CD4-positive, alpha-beta T cell (primary cell): ENCODE measurements around the gene PHTF1. TPM values are rescaled to one million over a fixed set of nuclear protein-coding genes. Genes with fewer than 3 reads are reported as not detected.

Source experiments
- ATAC-seq: fragments of 200-7000 bp; cut with Tn5 transposase; one replicate; pipeline ENCODE4 v1.10.0; 2022; ENCODE audit warnings: mild to moderate bottlenecking; ENCODE audit not compliant: poor library complexity
- CTCF ChIA-PET: fragments of 350-600 bp; sonication (Branson Sonifier 250); formaldehyde crosslinking; loops from one replicate; lab custom pipeline; 2021; ENCODE audit warnings: antibody characterized with exemption, inconsistent platforms; lab: Charles Lee
- POLR2A ChIA-PET: fragments of 350-600 bp; sonication (Branson Sonifier 250); formaldehyde crosslinking; loops from one replicate; lab custom pipeline; 2021; ENCODE audit warnings: antibody characterized with exemption, inconsistent platforms; lab: Charles Lee
- DNase-seq, 14 experiments: peaks; one replicate each; pipeline ENCODE4 v3.0.0-alpha.2; 2013 to 2020; ENCODE audit warnings: mixed read lengths in 2 of 14
- H3K27ac ChIP-seq, 2 donors: one replicate each; pipeline versions ENCODE4 v1.5.1 to v1.7.0; 2013; ENCODE audit warnings: low read length in 2 of 2, low read depth in 1 of 2, mild to moderate bottlenecking in 1 of 2
- H3K27me3 ChIP-seq, 2 experiments: 1 replicate in 1 of 2; 2 replicates in 1 of 2; pipeline versions ENCODE4 v1.6.1 to v1.7.0; 2013; ENCODE audit warnings: low read length in 2 of 2, control low read depth in 1 of 2, mild to moderate bottlenecking in 1 of 2, moderate library complexity in 1 of 2; ENCODE audit not compliant: insufficient read depth in 2 of 2, control insufficient read depth in 1 of 2
- H3K36me3 ChIP-seq: one replicate; pipeline ENCODE4 v1.6.1; 2013; ENCODE audit warnings: low read length, control low read depth; ENCODE audit not compliant: insufficient read depth
- H3K4me1 ChIP-seq: one replicate; pipeline ENCODE4 v1.6.1; 2013; ENCODE audit warnings: low read length, control low read depth; ENCODE audit not compliant: insufficient read depth
- H3K4me3 ChIP-seq: one replicate; pipeline ENCODE4 v1.5.1; 2013; ENCODE audit warnings: mild to moderate bottlenecking, low read length, moderate library complexity
- H3K9me3 ChIP-seq, 2 experiments: 1 replicate in 1 of 2; 2 replicates in 1 of 2; pipeline versions ENCODE4 v1.6.1 to v1.7.0; 2013; ENCODE audit warnings: low read length in 2 of 2, mild to moderate bottlenecking in 2 of 2, control low read depth in 1 of 2, moderate library complexity in 1 of 2; ENCODE audit not compliant: control insufficient read depth in 1 of 2, insufficient read depth in 1 of 2
- H3K27ac Mint-ChIP-seq: one replicate; pipeline ENCODE4 v1.8.0; 2020; ENCODE audit warnings: mixed read lengths
- H3K27me3 Mint-ChIP-seq: one replicate; pipeline ENCODE4 v1.8.0; 2021; ENCODE audit warnings: mixed read lengths
- H3K36me3 Mint-ChIP-seq: one replicate; pipeline ENCODE4 v1.8.0; 2021; ENCODE audit warnings: low read depth, mixed read lengths
- H3K4me1 Mint-ChIP-seq: one replicate; pipeline ENCODE4 v1.8.0; 2021; ENCODE audit warnings: low read depth, mixed read lengths
- H3K4me3 Mint-ChIP-seq: one replicate; pipeline ENCODE4 v1.8.0; 2020; ENCODE audit warnings: mild to moderate bottlenecking, mixed read lengths
- H3K9me3 Mint-ChIP-seq: one replicate; pipeline ENCODE4 v1.8.0; 2020; ENCODE audit warnings: mixed read lengths
- intact Hi-C, 2 experiments: fragments of 100-400 bp; cut with DNase I in 1 of 2; cut with micrococcal nuclease in 1 of 2; formaldehyde crosslinking; loops; one replicate each; pipeline versions ENCODE4 v1.15.1 to v1.9.0; 2023 to 2025; cut with DNase I, micrococcal nuclease
- total RNA-seq, 174 experiments: library from RNA in 2 of 174; stranded (reverse) in 2 of 174; gene quantifications; one replicate each; pipeline ENCODE4 v1.2.3 and lab custom pipeline; 2021 to 2026
- TF ChIP-seq, protein P1 (sequence below): fragments of 200-600 bp; IDR thresholded peaks from one replicate; pipeline ENCODE4 v1.8.0; 2022; ENCODE audit warnings: antibody characterized with exemption, mild to moderate bottlenecking

Gene PHTF1
- total RNA-seq, 2 experiments from 2014 or later, result 3.1 to 4.0 TPM

DNA sequence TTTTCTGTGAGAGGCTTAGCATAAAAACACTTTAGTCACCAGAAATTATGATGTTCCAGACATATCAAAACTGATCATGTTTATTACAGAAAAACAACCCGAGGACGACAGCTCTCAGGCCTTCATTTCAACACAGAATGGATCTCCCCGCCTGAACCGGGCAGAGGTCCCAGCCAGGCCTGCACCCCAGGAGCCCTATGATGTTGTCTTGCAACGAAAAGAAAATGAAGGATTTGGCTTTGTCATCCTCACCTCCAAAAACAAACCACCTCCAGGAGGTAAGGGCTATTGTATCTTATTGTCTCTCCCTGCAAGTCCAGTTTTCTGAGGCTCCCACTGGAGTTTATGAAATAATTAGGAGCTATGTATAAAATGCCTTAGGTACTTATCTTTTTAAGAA, 105.5 kb downstream of the PHTF1 start:
- H3K4me3 ChIP-seq, result no peak overlapping the region
- peaks cover 10% of the 10 kb centered on the region for H3K36me3 Mint-ChIP-seq
- H3K4me1 Mint-ChIP-seq, result no peaks in the 10 kb centered on the region
- H3K9me3 Mint-ChIP-seq, result no peaks in the 10 kb centered on the region
- H3K4me1 ChIP-seq, result no peaks in the 10 kb centered on the region
- POLR2A ChIA-PET, result no interaction called here
- CTCF ChIA-PET, result no interaction called here
- TF ChIP-seq, protein P1, sequence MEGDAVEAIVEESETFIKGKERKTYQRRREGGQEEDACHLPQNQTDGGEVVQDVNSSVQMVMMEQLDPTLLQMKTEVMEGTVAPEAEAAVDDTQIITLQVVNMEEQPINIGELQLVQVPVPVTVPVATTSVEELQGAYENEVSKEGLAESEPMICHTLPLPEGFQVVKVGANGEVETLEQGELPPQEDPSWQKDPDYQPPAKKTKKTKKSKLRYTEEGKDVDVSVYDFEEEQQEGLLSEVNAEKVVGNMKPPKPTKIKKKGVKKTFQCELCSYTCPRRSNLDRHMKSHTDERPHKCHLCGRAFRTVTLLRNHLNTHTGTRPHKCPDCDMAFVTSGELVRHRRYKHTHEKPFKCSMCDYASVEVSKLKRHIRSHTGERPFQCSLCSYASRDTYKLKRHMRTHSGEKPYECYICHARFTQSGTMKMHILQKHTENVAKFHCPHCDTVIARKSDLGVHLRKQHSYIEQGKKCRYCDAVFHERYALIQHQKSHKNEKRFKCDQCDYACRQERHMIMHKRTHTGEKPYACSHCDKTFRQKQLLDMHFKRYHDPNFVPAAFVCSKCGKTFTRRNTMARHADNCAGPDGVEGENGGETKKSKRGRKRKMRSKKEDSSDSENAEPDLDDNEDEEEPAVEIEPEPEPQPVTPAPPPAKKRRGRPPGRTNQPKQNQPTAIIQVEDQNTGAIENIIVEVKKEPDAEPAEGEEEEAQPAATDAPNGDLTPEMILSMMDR, result no peak
- H3K27me3 Mint-ChIP-seq, result no peaks in the 10 kb centered on the region
- no peaks in the 10 kb centered on the region for H3K27me3 ChIP-seq
- H3K27ac ChIP-seq, result no peak overlapping the region
- H3K36me3 ChIP-seq, result no peaks in the 10 kb centered on the region
- intact Hi-C loops, result no loop called here
- DNase-seq, result no peak
- no peaks in the 10 kb centered on the region for H3K9me3 ChIP-seq
- no peak overlapping the region for H3K27ac Mint-ChIP-seq
- no peak for ATAC-seq
- H3K4me3 Mint-ChIP-seq, result no peak overlapping the region

DNA sequence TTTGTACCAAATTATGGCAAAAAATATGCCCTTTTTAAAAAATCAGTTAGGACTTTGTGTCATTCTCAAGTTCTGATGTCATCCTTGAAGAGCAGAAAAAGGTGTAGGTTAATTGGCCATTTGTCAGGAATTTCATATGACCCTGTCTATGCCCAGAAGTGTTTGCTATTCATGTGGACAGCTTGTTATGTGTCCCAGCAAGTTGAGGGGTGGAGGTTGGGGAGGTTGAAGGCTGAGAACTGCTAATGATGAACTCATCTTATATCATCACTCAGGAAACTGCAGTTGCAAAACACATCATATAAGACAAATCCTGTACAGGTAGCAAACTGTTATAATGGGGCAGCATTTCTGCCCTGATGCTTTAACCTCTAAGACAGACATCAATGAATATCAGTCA, 106.5 kb downstream of the PHTF1 start:
- Histone ChIP-seq H3K4me3 (no peak overlapping the region), H3K27ac (no peak overlapping the region), H3K9me3 (no peaks in the 10 kb centered on the region), H3K4me1 (no peaks in the 10 kb centered on the region), H3K27me3 (no peaks in the 10 kb centered on the region), H3K36me3 (no peaks in the 10 kb centered on the region)
- H3K9me3 Mint-ChIP-seq, result no peaks in the 10 kb centered on the region
- H3K4me1 Mint-ChIP-seq, result no peaks in the 10 kb centered on the region
- intact Hi-C loops, result no loop called here
- TF ChIP-seq, protein P1, result no peak
- ATAC-seq (no peak), DNase-seq (no peak)
- no peak overlapping the region for H3K4me3 Mint-ChIP-seq
- H3K27me3 Mint-ChIP-seq, result no peaks in the 10 kb centered on the region
- H3K36me3 Mint-ChIP-seq, result peaks cover 10% of the 10 kb centered on the region
- POLR2A ChIA-PET, result no interaction called here
- H3K27ac Mint-ChIP-seq, result no peak overlapping the region
- CTCF ChIA-PET, result no interaction called here

DNA sequence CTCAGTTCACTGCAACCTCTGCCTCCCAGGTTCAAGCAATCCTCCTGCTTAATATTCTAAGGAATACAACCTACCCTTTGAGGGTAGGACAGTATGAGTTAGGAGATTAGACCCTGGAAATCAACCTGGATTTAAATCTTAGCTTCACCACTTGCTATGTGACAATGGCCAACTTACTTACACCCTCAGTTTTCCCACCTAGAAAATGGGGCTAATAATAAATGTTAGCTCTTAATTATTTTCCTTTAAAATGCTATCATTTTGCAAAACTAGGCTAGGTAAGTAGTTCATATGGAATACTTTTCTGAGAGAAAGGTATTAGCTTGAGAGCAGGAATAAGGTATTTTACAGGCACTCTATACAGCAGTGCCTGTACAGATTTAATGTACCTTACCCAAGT, 110.8 kb downstream of the PHTF1 start:
- TF ChIP-seq, protein P1, result no peak
- no peaks in the 10 kb centered on the region for H3K36me3 ChIP-seq
- H3K4me1 Mint-ChIP-seq, result no peaks in the 10 kb centered on the region
- H3K4me1 ChIP-seq, result no peaks in the 10 kb centered on the region
- no peak overlapping the region for H3K27ac Mint-ChIP-seq
- no peaks in the 10 kb centered on the region for H3K27me3 Mint-ChIP-seq
- no peak overlapping the region for H3K27ac ChIP-seq
- H3K36me3 Mint-ChIP-seq, result peaks cover 25% of the 10 kb centered on the region
- intact Hi-C loops, result no loop called here
- H3K27me3 ChIP-seq, result no peaks in the 10 kb centered on the region
- no peak overlapping the region for H3K4me3 ChIP-seq
- ChIA-PET POLR2A (no interaction called here), CTCF (no interaction called here)
- H3K4me3 Mint-ChIP-seq, result no peak overlapping the region
- DNase-seq (no peak), ATAC-seq (no peak)
- H3K9me3 Mint-ChIP-seq, result no peaks in the 10 kb centered on the region
- H3K9me3 ChIP-seq, result no peaks in the 10 kb centered on the region
